Measurements from ENCODE around the gene CCDC126. TPM values are rescaled to one million over a fixed set of nuclear protein-coding genes. Genes with fewer than 3 reads are reported as not detected.

The CCDC126 gene
- total and polyA plus RNA-seq, 10 of the 15 experiments (the other 5 are each of a cell fraction or from before 2014, with no cell fraction given), result 10.9 to 49.9 (median 24.1) TPM

DNA sequence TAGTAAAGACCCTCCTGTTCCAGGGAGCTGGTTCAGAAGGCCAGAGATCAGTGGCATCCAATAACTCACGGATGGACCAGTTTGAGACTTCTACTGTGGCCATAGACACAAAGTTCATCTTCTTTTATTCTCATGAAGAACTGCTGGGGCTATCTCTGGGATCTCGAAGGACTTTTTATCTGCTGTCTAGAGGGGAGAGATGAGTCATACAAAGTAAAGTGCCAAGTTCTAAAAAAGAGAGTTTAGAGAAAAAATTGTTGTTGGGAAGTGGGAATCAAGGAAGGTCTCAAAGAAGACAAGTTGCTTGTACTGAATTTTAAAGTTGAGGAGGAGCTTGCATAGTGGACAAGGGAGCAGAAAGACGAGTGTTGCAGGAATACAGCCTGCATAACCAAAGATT, 74.9 kb downstream of the CCDC126 start:
- Histone ChIP-seq H3K27ac (ENCODE audit: control insufficient read depth, insufficient read depth) (no peak overlapping the region), H3K4me1 (ENCODE audit: control insufficient read depth, insufficient read depth, low read length) (no peaks in the 10 kb centered on the region), H3K9me3 (replicated peaks; ENCODE audit: control insufficient read depth, insufficient read depth, low read length) (no peaks in the 10 kb centered on the region), H4K20me1 (ENCODE audit: control insufficient read depth, insufficient read depth) (no peaks in the 10 kb centered on the region), H3K4me2 (ENCODE audit: control insufficient read depth, insufficient read depth) (no peak overlapping the region), H3K36me3 (ENCODE audit: control insufficient read depth in 2 of 2, insufficient read depth in 2 of 2, low read length in 1 of 2) (no peaks in the 10 kb centered on the region), H2AFZ (ENCODE audit: control insufficient read depth, low read depth, low read length) (no peak overlapping the region), H3K9ac (ENCODE audit: control insufficient read depth, insufficient read depth, low read length) (no peak overlapping the region), H3K4me3 (no peak overlapping the region), H3K27me3 (replicated peaks in 1 of 2; ENCODE audit: control insufficient read depth in 2 of 2, insufficient read depth in 2 of 2, low read length in 1 of 2) (no peaks in the 10 kb centered on the region), H3K79me2 (ENCODE audit: control insufficient read depth, insufficient read depth, low read length) (no peaks in the 10 kb centered on the region)
- 40% methylated on average over 3 of the region's 3 CpGs for WGBS (ENCODE audit: insufficient coverage, insufficient replicate concordance, low lambda C conversion rate, missing lambda C conversion rate)
- intact Hi-C loops (cut with micrococcal nuclease; ENCODE audit: unreplicated experiment) (no loop called here), in situ Hi-C loops (cut with MboI) (no loop called here)
- CTCF ChIA-PET, result interaction anchor here (0.9 to 3.5 kb wide), 3 partner anchors 9 to 25 kb away, joined by 3 to 16 read pairs (median 3); no protein-coding TSS in a partner anchor
- POLR2A ChIA-PET, result no interaction called here
- no peak for FAIRE-seq
- SMC1A ChIA-PET (ENCODE audit: uncharacterized antibody, unreplicated experiment), result interaction anchor here (0.8 to 0.9 kb wide), 2 partner anchors 40 to 46 kb away, joined by 3 read pairs; no protein-coding TSS in a partner anchor
- RAD21 ChIA-PET (ENCODE audit: unreplicated experiment), result interaction anchor here (0.5 to 1.1 kb wide), 3 partner anchors 25 to 617 kb away, joined by 3 read pairs; no protein-coding TSS in a partner anchor
- TF ChIP-seq STAT1 (conservative IDR thresholded peaks at IDR 0.05), result no peak
- no peak for TF ChIP-seq RUNX3 (IDR thresholded peaks at IDR 0.05; ENCODE audit: low read length)
- no peak for TF ChIP-seq KDM1A (IDR thresholded peaks at IDR 0.05; ENCODE audit: borderline replicate concordance)
- TF ChIP-seq, protein P1, sequence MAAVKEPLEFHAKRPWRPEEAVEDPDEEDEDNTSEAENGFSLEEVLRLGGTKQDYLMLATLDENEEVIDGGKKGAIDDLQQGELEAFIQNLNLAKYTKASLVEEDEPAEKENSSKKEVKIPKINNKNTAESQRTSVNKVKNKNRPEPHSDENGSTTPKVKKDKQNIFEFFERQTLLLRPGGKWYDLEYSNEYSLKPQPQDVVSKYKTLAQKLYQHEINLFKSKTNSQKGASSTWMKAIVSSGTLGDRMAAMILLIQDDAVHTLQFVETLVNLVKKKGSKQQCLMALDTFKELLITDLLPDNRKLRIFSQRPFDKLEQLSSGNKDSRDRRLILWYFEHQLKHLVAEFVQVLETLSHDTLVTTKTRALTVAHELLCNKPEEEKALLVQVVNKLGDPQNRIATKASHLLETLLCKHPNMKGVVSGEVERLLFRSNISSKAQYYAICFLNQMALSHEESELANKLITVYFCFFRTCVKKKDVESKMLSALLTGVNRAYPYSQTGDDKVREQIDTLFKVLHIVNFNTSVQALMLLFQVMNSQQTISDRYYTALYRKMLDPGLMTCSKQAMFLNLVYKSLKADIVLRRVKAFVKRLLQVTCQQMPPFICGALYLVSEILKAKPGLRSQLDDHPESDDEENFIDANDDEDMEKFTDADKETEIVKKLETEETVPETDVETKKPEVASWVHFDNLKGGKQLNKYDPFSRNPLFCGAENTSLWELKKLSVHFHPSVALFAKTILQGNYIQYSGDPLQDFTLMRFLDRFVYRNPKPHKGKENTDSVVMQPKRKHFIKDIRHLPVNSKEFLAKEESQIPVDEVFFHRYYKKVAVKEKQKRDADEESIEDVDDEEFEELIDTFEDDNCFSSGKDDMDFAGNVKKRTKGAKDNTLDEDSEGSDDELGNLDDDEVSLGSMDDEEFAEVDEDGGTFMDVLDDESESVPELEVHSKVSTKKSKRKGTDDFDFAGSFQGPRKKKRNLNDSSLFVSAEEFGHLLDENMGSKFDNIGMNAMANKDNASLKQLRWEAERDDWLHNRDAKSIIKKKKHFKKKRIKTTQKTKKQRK (IDR thresholded peaks at IDR 0.05; ENCODE audit: low read depth, low read length), result no peak
- no peak for TF ChIP-seq NFXL1 (IDR thresholded peaks at IDR 0.05; ENCODE audit: borderline replicate concordance)
- TF ChIP-seq SMAD1 (IDR thresholded peaks at IDR 0.05; ENCODE audit: low read depth, partially characterized antibody), result no peak
- no peak for TF ChIP-seq EP300 (IDR thresholded peaks at IDR 0.05; ENCODE audit: borderline replicate concordance in 1 of 2, control insufficient read depth in 1 of 2, low read depth in 2 of 2, low read length in 2 of 2)
- TF ChIP-seq TCF7 (IDR thresholded peaks at IDR 0.05; ENCODE audit: borderline replicate concordance), result no peak
- no peak for TF ChIP-seq SMARCA5 (IDR thresholded peaks at IDR 0.05)
- TF ChIP-seq NR2C2 (IDR thresholded peaks at IDR 0.05; ENCODE audit: borderline replicate concordance, control insufficient read depth, insufficient read length, low read depth), result no peak
- TF ChIP-seq CBX5 (IDR thresholded peaks at IDR 0.05; ENCODE audit: low read depth), result no peak
- TF ChIP-seq PAX8 (IDR thresholded peaks at IDR 0.05), result no peak
- no peak for TF ChIP-seq BACH1 (IDR thresholded peaks at IDR 0.05; ENCODE audit: borderline replicate concordance)
- TF ChIP-seq, protein P2, sequence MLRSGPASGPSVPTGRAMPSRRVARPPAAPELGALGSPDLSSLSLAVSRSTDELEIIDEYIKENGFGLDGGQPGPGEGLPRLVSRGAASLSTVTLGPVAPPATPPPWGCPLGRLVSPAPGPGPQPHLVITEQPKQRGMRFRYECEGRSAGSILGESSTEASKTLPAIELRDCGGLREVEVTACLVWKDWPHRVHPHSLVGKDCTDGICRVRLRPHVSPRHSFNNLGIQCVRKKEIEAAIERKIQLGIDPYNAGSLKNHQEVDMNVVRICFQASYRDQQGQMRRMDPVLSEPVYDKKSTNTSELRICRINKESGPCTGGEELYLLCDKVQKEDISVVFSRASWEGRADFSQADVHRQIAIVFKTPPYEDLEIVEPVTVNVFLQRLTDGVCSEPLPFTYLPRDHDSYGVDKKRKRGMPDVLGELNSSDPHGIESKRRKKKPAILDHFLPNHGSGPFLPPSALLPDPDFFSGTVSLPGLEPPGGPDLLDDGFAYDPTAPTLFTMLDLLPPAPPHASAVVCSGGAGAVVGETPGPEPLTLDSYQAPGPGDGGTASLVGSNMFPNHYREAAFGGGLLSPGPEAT (IDR thresholded peaks at IDR 0.05; ENCODE audit: low read depth), result no peak
- TF ChIP-seq SREBF1 (IDR thresholded peaks at IDR 0.05; ENCODE audit: low read length), result no peak
- no peak for TF ChIP-seq MTA3 (IDR thresholded peaks at IDR 0.05; ENCODE audit: borderline replicate concordance, low read length)
- TF ChIP-seq TAF1 (IDR thresholded peaks at IDR 0.05; ENCODE audit: borderline replicate concordance, low read depth, low read length), result no peak
- no TSS peak for BruUV-seq (replicated peaks)
- DNase-seq (ENCODE audit: low read depth, low spot score), result no peak
- ATAC-seq, result no peak
